Panc1 (cell line): ENCODE results near the gene ANTXR1.

Source experiments
- CTCF ChIP-seq: fragments of 450-650 bp; IDR thresholded peaks from 2 replicates; pipeline ENCODE4 v1.5.1; 2017; ENCODE audit warnings: mild to moderate bottlenecking
- POLR2AphosphoS5 ChIP-seq: IDR thresholded peaks from 2 replicates; pipeline ENCODE4 v1.6.1; 2012; ENCODE audit warnings: mild to moderate bottlenecking, low read depth, low read length, moderate library complexity

- no peak for TF ChIP-seq CTCF
- TF ChIP-seq POLR2AphosphoS5: no peak
Observed at GRCh38 chr2:69279931-69280681, 267.1 kb downstream of the ANTXR1 start.
